SK-N-SH (cell line): ENCODE measurements around the gene MEIS2. TPM values are rescaled to one million over a fixed set of nuclear protein-coding genes. Genes with fewer than 3 reads are reported as not detected.

ENCODE experiments used
- CTCF ChIA-PET: fragments of 300-600, 350-600 bp; formaldehyde crosslinking; extraction: SDS; loops from one replicate; lab custom pipeline; 2021; lab: Yijun Ruan, JAX
- POLR2A ChIA-PET: fragments of 350-600 bp; sonication (Branson Sonifier 250); formaldehyde crosslinking; extraction: SDS; loops from one replicate; lab custom pipeline; 2020; ENCODE audit warnings: antibody characterized with exemption, inconsistent platforms; lab: Yijun Ruan, JAX
- DNase-seq: peaks from one replicate; pipeline ENCODE4 v3.0.0; 2012
- H2AFZ ChIP-seq: fragments of 200-600 bp; sonication (generic); 2 replicates; pipeline ENCODE4 v1.8.1; 2016; ENCODE audit warnings: antibody characterized with exemption, mild to moderate bottlenecking, low read depth
- H3F3A ChIP-seq: fragments of 200-600 bp; sonication (generic); replicated peaks from 2 replicates; pipeline ENCODE3; 2016; ENCODE audit warnings: antibody characterized with exemption, mild to moderate bottlenecking; ENCODE audit not compliant: insufficient read depth
- H3K27ac ChIP-seq, 2 experiments: fragments of 200-500 bp in 1 of 2; fragments of 200-600 bp in 1 of 2; sonication (Bioruptor generic) in 1 of 2; sonication (generic), shearing (Covaris generic) in 1 of 2; 2 replicates each; pipeline versions ENCODE4 v1.5.1 to v1.6.1; 2014 to 2016; ENCODE audit warnings: low read depth in 2 of 2, inconsistent platforms in 1 of 2, low read length in 1 of 2, mild to moderate bottlenecking in 1 of 2, mixed read lengths in 1 of 2
- H3K27me3 ChIP-seq: fragments of 200-600 bp; sonication (generic), shearing (Covaris generic); 2 replicates; pipeline ENCODE4 v1.6.1; 2016; ENCODE audit warnings: mixed run types; ENCODE audit not compliant: insufficient read depth
- H3K36me3 ChIP-seq, 2 experiments: fragments of 200-500 bp in 1 of 2; fragments of 200-600 bp in 1 of 2; sonication (Bioruptor generic) in 1 of 2; sonication (generic) in 1 of 2; replicated peaks in 1 of 2; 2 replicates each; pipeline versions ENCODE3 to v1.5.1; 2014 to 2016; ENCODE audit warnings: low read length in 1 of 2, mild to moderate bottlenecking in 1 of 2; ENCODE audit not compliant: insufficient read depth in 2 of 2, control insufficient read depth in 1 of 2
- H3K4me1 ChIP-seq, 2 experiments: fragments of 200-500 bp in 1 of 2; fragments of 200-600 bp in 1 of 2; sonication (Bioruptor generic) in 1 of 2; sonication (generic), shearing (Covaris generic) in 1 of 2; 2 replicates each; pipeline versions ENCODE4 v1.5.1 to v1.6.1; 2014 to 2016; ENCODE audit warnings: low read depth in 1 of 2, low read length in 1 of 2, mixed run types in 1 of 2; ENCODE audit not compliant: insufficient read depth in 2 of 2, control insufficient read depth in 1 of 2
- H3K4me2 ChIP-seq: fragments of 200-600 bp; sonication (generic), shearing (Covaris generic); 2 replicates; pipeline ENCODE4 v1.6.1; 2017; ENCODE audit warnings: mixed run types
- H3K4me3 ChIP-seq, 2 experiments: fragments of 200-500 bp in 1 of 2; fragments of 200-600 bp in 1 of 2; sonication (Bioruptor generic) in 1 of 2; sonication (generic), shearing (Covaris generic) in 1 of 2; 2 replicates each; pipeline versions ENCODE4 v1.5.1 to v1.8.1; 2014 to 2016; ENCODE audit warnings: low read depth in 2 of 2, inconsistent platforms in 1 of 2, low read length in 1 of 2, mild to moderate bottlenecking in 1 of 2, mixed read lengths in 1 of 2, moderate library complexity in 1 of 2
- H3K79me2 ChIP-seq: fragments of 200-600 bp; sonication (generic); 2 replicates; pipeline ENCODE4 v1.8.1; 2017; ENCODE audit warnings: mild to moderate bottlenecking; ENCODE audit not compliant: insufficient read depth
- H3K9ac ChIP-seq: fragments of 200-600 bp; sonication (generic); 2 replicates; pipeline ENCODE4 v1.6.1; 2017; ENCODE audit warnings: mixed run types
- H3K9me2 ChIP-seq: fragments of 200-600 bp; sonication (generic); 2 replicates; pipeline ENCODE4 v1.6.1; 2017; ENCODE audit warnings: mixed run types
- H3K9me3 ChIP-seq: fragments of 200-600 bp; sonication (generic); 2 replicates; pipeline ENCODE4 v1.6.1; 2017; ENCODE audit warnings: mixed run types, mild to moderate bottlenecking, moderate library complexity
- H4K20me1 ChIP-seq: fragments of 200-600 bp; sonication (generic); 2 replicates; pipeline ENCODE4 v1.6.1; 2017; ENCODE audit warnings: mild to moderate bottlenecking, mixed run types; ENCODE audit not compliant: insufficient read depth
- EP300 ChIP-seq, 2 experiments: IDR thresholded peaks; 2 replicates each; pipeline versions ENCODE4 v1.4.0 to v1.6.1; 2012; ENCODE audit warnings: borderline replicate concordance in 1 of 2, low read depth in 1 of 2, low read length in 1 of 2
- EZH2phosphoT487 ChIP-seq: fragments of 200-600 bp; sonication (generic); IDR thresholded peaks from 2 replicates; pipeline ENCODE4 v1.6.1; 2017; ENCODE audit warnings: low read depth, mixed run types, mild to moderate bottlenecking, antibody characterized with exemption, moderate library complexity, borderline replicate concordance
- FOXM1 ChIP-seq: IDR thresholded peaks from 2 replicates; pipeline ENCODE4 v1.4.0; 2012; ENCODE audit warnings: low read depth, mild to moderate bottlenecking
- GABPA ChIP-seq: IDR thresholded peaks from 2 replicates; pipeline ENCODE4 v1.4.0; 2012; ENCODE audit warnings: low read depth, mild to moderate bottlenecking
- GATA2 ChIP-seq: sonication (generic); formaldehyde crosslinking; IDR thresholded peaks from 2 replicates; pipeline ENCODE4 v1.5.0; 2020; ENCODE audit warnings: mild to moderate bottlenecking, missing genetic modification reagents
- MAX ChIP-seq: IDR thresholded peaks from 2 replicates; pipeline ENCODE4 v1.4.0; 2012; ENCODE audit warnings: low read depth
- NFIC ChIP-seq: IDR thresholded peaks from 2 replicates; pipeline ENCODE4 v1.4.0; 2012; ENCODE audit warnings: borderline replicate concordance
- RAD21 ChIP-seq: IDR thresholded peaks from 2 replicates; pipeline ENCODE4 v1.6.1; 2012; ENCODE audit warnings: mild to moderate bottlenecking, low read length
- RFX5 ChIP-seq: IDR thresholded peaks from 2 replicates; pipeline ENCODE4 v1.6.1; 2012; ENCODE audit warnings: mild to moderate bottlenecking, improper control_type of control experiment, low read length
- SIN3A ChIP-seq: IDR thresholded peaks from 2 replicates; pipeline ENCODE4 v1.6.1; 2012; ENCODE audit warnings: low read depth, mild to moderate bottlenecking, low read length, moderate library complexity, borderline replicate concordance
- SMC3 ChIP-seq: IDR thresholded peaks from 2 replicates; pipeline ENCODE4 v1.6.1; 2012; ENCODE audit warnings: low read depth, low read length, improper control_type of control experiment
- WGBS: methylation state at CpG from one replicate; pipeline ENCODE4 v1.1.6; 2017; ENCODE audit warnings: low lambda C conversion rate; 5-methylcytosine and 5-hydroxymethylcytosine counted together
- polyA plus RNA-seq, 3 experiments: library from polyadenylated mRNA; depleted of rRNA; stranded (reverse); fragments of >200 nt; gene quantifications; 2 replicates each; pipeline ENCODE4 v1.2.3, GENCODE V29; 2012
- TF ChIP-seq, protein P1 (sequence below): fragments of 200-600 bp; sonication (generic); IDR thresholded peaks from 2 replicates; pipeline ENCODE4 v1.6.1; 2017; ENCODE audit warnings: antibody characterized with exemption, mild to moderate bottlenecking, moderate library complexity
- TF ChIP-seq, protein P2 (sequence below): IDR thresholded peaks from 2 replicates; pipeline ENCODE4 v1.4.0; 2012; ENCODE audit warnings: low read depth, borderline replicate concordance

The MEIS2 gene
- polyA plus RNA-seq, 1 of the 3 experiments (the other 2 are of a cell fraction): 146 TPM

- Histone ChIP-seq H3K9ac (no peak overlapping the region), H3K36me3 (peaks cover 41 to 75% of the 10 kb centered on the region in 2 experiments), H2AFZ (no peak overlapping the region), H4K20me1 (peaks cover 15% of the 10 kb centered on the region; the same call in 1 of the 2 replicates), H3K27ac (no peak overlapping the region; a peak in 1 of 4 replicates), H3F3A (peaks cover 21% of the 10 kb centered on the region), H3K4me3 (no peak overlapping the region), H3K4me1 (peaks cover 5 to 11% of the 10 kb centered on the region in 2 experiments; a peak in 3 of 4 replicates), H3K4me2 (no peak overlapping the region), H3K9me3 (no peaks in the 10 kb centered on the region), H3K79me2 (peaks cover 69% of the 10 kb centered on the region), H3K27me3 (no peaks in the 10 kb centered on the region), H3K9me2 (no peaks in the 10 kb centered on the region)
- TF ChIP-seq FOXM1: no peak
- TF ChIP-seq SIN3A: no peak
- TF ChIP-seq RFX5: no peak
- TF ChIP-seq GATA2 (CRISPR knock-in tag): no peak
- TF ChIP-seq, protein P1, sequence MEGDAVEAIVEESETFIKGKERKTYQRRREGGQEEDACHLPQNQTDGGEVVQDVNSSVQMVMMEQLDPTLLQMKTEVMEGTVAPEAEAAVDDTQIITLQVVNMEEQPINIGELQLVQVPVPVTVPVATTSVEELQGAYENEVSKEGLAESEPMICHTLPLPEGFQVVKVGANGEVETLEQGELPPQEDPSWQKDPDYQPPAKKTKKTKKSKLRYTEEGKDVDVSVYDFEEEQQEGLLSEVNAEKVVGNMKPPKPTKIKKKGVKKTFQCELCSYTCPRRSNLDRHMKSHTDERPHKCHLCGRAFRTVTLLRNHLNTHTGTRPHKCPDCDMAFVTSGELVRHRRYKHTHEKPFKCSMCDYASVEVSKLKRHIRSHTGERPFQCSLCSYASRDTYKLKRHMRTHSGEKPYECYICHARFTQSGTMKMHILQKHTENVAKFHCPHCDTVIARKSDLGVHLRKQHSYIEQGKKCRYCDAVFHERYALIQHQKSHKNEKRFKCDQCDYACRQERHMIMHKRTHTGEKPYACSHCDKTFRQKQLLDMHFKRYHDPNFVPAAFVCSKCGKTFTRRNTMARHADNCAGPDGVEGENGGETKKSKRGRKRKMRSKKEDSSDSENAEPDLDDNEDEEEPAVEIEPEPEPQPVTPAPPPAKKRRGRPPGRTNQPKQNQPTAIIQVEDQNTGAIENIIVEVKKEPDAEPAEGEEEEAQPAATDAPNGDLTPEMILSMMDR: no peak
- no peak for TF ChIP-seq RAD21
- no peak for DNase-seq
- POLR2A ChIA-PET: no interaction called here
- CTCF ChIA-PET: interaction anchor here (1.6 kb wide), 1 partner anchor 82 kb away, joined by 4 read pairs; no protein-coding TSS in a partner anchor
Observed at GRCh38 chr15:36964626-36965025, 135.7 kb downstream of the MEIS2 start.

GRCh38 chr15:36961956-36962355, 138.4 kb downstream of the MEIS2 start:
- Histone ChIP-seq H3K79me2 (peaks cover 73% of the 10 kb centered on the region), H3K9me3 (no peaks in the 10 kb centered on the region), H3K27me3 (no peaks in the 10 kb centered on the region), H2AFZ (no peak overlapping the region), H3K4me2 (no peak overlapping the region), H4K20me1 (peaks cover 32% of the 10 kb centered on the region; the same call in 1 of the 2 replicates), H3F3A (peaks cover 32% of the 10 kb centered on the region), H3K9me2 (no peaks in the 10 kb centered on the region)
- 92% methylated on average over 1 of the region's 1 CpG for WGBS
- no peak for DNase-seq
- POLR2A ChIA-PET: no interaction called here
- TF ChIP-seq SMC3 (no peak), EP300 (IDR thresholded peaks at IDR 0.05; ENCODE audit: borderline replicate concordance in 1 of 2, low read depth in 1 of 2, low read length in 1 of 2) (no peak), NFIC (no peak), MAX (no peak), GABPA (no peak), EZH2phosphoT487 (no peak)
- TF ChIP-seq, protein P2, sequence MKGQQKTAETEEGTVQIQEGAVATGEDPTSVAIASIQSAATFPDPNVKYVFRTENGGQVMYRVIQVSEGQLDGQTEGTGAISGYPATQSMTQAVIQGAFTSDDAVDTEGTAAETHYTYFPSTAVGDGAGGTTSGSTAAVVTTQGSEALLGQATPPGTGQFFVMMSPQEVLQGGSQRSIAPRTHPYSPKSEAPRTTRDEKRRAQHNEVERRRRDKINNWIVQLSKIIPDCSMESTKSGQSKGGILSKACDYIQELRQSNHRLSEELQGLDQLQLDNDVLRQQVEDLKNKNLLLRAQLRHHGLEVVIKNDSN: no peak
- TF ChIP-seq, all 33 proteins: peak for 0
- peaks cover 35 to 73% of the 10 kb centered on the region in 2 experiments for H3K36me3 ChIP-seq
- peaks cover 9 to 11% of the 10 kb centered on the region in 2 experiments; a peak in 3 of 4 replicates for H3K4me1 ChIP-seq
- CTCF ChIA-PET: interaction anchor here (1.2 kb wide), 1 partner anchor 39 kb away, joined by 4 read pairs; no protein-coding TSS in a partner anchor
- peak overlapping the region in 1 of 2 experiments; percentile 28; a peak in 2 of 4 replicates for H3K27ac ChIP-seq
- no peak overlapping the region for H3K4me3 ChIP-seq
- no peak overlapping the region for H3K9ac ChIP-seq
